Urothelium cell line (cell line): ENCODE data around the gene CD28.

Experiments
- DNase-seq: peaks from one replicate; pipeline ENCODE4 v3.0.0; 2011; ENCODE audit warnings: low spot score, mixed read lengths
- FAIRE-seq: peaks from 2 replicates; lab custom pipeline; 2011; peaks lifted over from hg19 to GRCh38; lab: Jason Lieb, UNC

CD28 gene

GRCh38 chr2:203706403-203706802, at the start of gene CD28:
Gene CD28 (plus strand): TSS chr2:203706639. CDS start chr2:203706697, 58 bp downstream.
- no peak for FAIRE-seq
- DNase-seq: no peak

GRCh38 chr2:203659331-203660049, 46.9 kb upstream of the CD28 start:
- no peak for FAIRE-seq
- DNase-seq: no peak

DNA sequence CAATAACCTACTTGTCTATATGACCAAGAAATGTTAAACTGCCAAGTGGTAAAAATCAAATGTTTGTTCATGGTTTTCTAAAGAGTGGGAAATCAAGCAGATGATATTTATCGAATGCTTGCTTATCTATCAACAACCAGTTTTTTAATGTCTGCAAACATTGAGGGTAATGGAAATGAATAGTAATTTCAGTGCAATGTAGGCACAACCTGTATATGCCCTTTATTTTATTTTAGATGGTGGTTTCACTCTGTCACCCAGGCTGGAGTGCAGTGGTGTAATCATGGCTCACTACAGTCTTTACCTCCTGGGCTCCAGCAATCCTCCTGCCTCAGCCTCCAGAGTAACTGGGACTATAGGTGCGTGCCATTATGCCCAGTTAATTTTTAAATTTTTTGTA, 46.0 kb upstream of the CD28 start:
- no peak for DNase-seq
- FAIRE-seq: no peak

- FAIRE-seq: no peak
These were observed 45.0 kb upstream of the CD28 start for GRCh38 chr2:203661279-203661908.

DNA sequence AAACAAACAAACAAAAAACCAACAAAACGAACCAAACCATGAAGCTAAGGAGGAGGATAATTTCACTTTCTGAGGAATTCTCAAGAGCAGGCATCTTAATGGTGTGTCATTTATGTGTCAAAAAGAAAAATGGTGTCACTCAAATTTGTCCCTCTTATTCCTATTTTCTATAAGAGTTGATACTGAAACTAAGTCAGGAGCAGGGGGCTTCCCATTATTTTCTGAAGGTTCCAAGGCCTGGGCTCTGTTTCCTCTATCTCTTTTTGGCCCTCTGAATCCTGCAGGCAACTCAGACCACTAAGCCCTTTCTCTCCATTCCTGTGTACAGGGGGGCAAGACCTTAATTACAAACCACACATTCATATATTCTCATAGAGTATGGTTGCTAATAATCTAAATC, 44.0 kb upstream of the CD28 start:
- DNase-seq (no peak), FAIRE-seq (no peak)

More at GRCh38 chr2:203661279-203661908, 45.0 kb upstream of the CD28 start:
- DNase-seq: no peak

DNA sequence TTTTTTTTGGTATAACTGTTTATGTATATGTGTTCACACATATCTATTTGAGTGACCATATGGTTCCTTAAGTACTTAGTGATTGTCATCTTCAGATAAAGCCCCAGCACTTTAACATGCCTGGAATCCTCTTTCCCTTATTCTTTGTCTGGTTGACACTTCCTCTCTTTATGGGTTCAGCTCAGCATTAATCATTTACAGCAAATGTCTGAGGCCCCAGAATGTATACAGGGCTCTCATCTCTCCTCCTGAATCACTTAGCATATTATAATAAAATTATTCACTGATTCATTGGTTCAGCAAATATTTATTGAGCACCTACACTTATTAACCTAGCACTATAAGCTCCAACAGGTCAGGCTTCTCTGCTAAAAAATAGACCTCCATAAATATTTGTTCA, 43.5 kb upstream of the CD28 start:
- no peak for FAIRE-seq

GRCh38 chr2:203664029-203664755, 42.2 kb upstream of the CD28 start:
- no peak for FAIRE-seq
- DNase-seq: no peak

More for the DNA sequence above, 43.5 kb upstream of the CD28 start:
- no peak for DNase-seq

- DNase-seq: no peak
- FAIRE-seq: no peak
These were observed 38.6 kb upstream of the CD28 start for GRCh38 chr2:203667838-203668237.

- DNase-seq (no peak), FAIRE-seq (no peak)
These were observed 36.6 kb upstream of the CD28 start for GRCh38 chr2:203669820-203670219.

GRCh38 chr2:203670939-203671338, 35.5 kb upstream of the CD28 start:
- no peak for FAIRE-seq

GRCh38 chr2:203671876-203672275, 34.6 kb upstream of the CD28 start:
- FAIRE-seq (no peak), DNase-seq (no peak)

More at GRCh38 chr2:203670939-203671338, 35.5 kb upstream of the CD28 start:
- no peak for DNase-seq

- DNase-seq: no peak
- no peak for FAIRE-seq
These were observed 33.6 kb upstream of the CD28 start for GRCh38 chr2:203672856-203673255.

DNA sequence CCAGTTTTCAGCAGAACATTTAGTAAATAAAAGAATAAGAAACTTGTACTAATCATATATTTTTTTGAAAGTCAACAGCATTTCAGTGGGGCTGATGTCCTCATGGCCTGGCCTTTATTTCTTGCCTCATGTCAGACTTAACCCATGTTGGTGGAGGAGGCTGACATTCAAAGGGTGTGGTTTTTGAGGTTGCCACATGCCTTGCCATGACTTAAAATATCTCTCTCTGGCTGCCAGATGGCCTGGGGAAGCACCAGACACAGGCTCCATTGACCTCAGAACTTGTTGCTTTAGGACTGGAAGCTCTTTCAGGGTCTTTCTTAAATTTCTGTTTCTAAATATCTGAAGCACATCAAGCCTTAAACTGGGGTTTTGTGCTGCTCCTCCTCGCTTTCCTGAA, 32.5 kb upstream of the CD28 start:
- DNase-seq (no peak), FAIRE-seq (no peak)

DNA sequence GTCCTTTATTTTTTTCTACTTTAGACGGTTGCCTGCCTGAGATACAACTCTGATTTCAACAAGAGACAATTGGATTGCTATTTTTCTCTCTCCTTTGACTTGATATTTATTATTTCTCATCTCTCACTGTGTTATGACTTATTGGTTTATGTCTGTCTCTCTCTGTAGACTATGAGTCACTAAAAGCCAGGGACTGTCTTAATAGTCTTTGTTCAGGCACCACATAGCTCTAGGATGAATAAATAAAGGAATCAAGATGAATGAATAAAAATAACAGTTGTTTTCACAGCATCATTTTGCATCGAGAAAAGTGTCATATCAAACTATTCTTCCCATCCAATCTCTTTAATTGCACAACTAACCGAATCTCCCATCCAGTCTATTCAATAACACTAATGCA, 31.4 kb upstream of the CD28 start:
- DNase-seq (no peak), FAIRE-seq (no peak)

GRCh38 chr2:203678971-203679370, 27.5 kb upstream of the CD28 start:
- FAIRE-seq (peak; percentile 32), DNase-seq (no peak)

GRCh38 chr2:203679401-203679800, 27.0 kb upstream of the CD28 start:
- DNase-seq: no peak
- no peak for FAIRE-seq

DNA sequence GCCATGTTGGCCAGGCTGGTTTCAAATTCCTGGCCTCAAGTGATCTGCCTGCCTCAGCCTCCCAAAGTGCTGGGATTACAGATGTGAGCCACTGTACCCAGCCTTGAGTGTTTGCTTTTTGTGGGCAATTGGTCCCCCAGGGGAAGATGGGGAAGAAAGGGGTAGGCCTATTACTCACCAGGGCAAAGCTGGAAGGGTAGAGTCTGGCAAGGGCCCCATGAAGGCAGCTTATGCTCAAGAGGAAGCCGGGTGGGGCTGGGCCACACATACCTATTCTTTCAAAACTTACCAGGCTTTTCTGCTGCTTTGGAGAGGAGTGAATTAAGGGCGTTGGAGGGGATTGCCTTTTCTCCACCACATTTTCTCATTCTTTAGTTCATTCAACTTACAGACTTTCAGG, 24.5 kb upstream of the CD28 start:
- DNase-seq: no peak
- FAIRE-seq: no peak

GRCh38 chr2:203682688-203683130, 23.7 kb upstream of the CD28 start:
- DNase-seq (no peak), FAIRE-seq (no peak)

DNA sequence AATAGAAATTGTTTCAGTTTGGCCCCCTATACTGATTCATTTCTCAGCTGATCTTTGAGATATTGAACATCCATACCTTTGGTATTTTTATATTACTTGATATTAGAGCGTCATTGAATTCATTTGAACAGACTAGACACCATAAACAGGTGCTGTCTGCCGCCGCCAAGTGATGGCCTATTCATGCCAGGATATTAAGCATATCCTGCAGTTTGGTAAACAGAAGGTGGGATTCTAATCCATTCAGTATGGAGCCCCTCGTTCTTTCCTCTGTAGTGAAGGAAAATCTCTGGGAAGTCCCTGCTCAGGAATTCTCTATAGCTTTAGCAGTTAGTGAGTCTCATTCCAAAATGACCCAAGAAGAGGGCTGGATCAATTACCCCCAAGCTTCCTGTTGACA, 23.0 kb upstream of the CD28 start:
- FAIRE-seq (no peak), DNase-seq (no peak)

- no peak for FAIRE-seq
- DNase-seq: peak; percentile 52
These were observed 22.4 kb upstream of the CD28 start for GRCh38 chr2:203683932-203684556.

DNA sequence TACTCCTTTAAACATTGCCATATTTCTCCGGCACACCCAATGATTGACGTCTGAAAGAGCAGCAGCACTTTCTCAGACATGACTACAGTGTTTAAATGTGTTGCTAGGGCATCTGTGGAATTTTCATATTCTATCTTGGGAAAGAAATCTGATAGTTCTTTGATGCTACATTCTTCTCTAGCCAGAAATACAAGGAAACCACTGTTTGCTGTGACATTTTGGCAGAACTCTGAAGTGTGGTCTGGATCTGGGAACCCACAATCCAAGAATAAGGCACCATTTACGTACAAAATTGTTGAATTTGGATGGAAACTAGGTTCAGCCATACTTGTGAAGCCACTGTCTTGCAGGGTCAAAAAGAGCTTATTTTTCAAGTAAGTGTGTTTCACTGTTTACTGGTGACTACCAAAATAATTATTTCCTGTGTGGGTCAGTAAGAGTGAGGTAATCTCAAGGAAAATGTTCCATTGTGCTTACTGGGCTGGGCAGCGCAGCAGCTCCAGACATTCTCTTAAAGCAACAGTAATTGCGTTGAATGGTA, 21.3 kb upstream of the CD28 start:
- DNase-seq: peak; percentile 65
- FAIRE-seq: no peak
